ENCODE data around the gene HIBCH. TPM values are rescaled to one million over a fixed set of nuclear protein-coding genes. Genes with fewer than 3 reads are reported as not detected.

HIBCH gene
- total and polyA plus RNA-seq, 2 of the 4 experiments (the other 2 are of a cell fraction), result 8.8 to 11.9 TPM

DNA sequence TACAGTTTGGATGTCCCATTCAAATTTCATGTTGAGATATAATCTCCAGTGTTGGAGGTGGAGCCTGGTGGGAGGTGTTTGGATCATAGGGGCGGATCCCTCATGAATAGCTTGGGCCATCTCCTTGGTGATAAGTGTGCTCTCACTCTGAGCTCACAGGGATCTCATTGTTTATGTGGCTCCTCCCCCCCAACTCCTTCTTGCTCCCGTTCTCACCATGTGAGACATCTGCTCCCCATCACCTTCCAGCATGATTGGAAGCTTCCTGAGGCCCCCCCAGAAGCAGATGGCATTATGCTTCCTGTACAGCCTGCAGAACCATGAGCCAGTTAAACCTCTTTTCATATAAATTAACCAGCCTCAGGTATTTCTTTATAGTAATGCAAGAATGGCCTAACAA is 20.7 kb upstream of the HIBCH start:
- dilution Hi-C loops (cut with HindIII; ENCODE audit: low sequenced_read_pairs, unreplicated experiment), result no loop called here
- Histone ChIP-seq H3K9ac (ENCODE audit: low read depth, low read length) (no peak overlapping the region), H3K23ac (ENCODE audit: low read depth, low read length) (no peak overlapping the region), H3K27ac (ENCODE audit: insufficient read depth, low read length) (no peak overlapping the region), H3K4me2 (ENCODE audit: low read depth, low read length) (no peak overlapping the region), H3K36me3 (ENCODE audit: control insufficient read depth, insufficient read depth, low read length) (no peaks in the 10 kb centered on the region), H2AFZ (replicated peaks; ENCODE audit: low read length, poor library complexity) (no peak overlapping the region), H3K79me1 (ENCODE audit: low read depth in 1 of 2, low read length in 2 of 2) (peaks cover 0 to 14% of the 10 kb centered on the region in 2 experiments; a peak in 3 of 4 replicates), H3K14ac (replicated peaks; ENCODE audit: low read depth, low read length) (no peak overlapping the region), H2AK5ac (ENCODE audit: low read depth, low read length) (no peak overlapping the region), H3K4ac (ENCODE audit: low read depth, low read length) (no peak overlapping the region), H3K9me1 (ENCODE audit: insufficient read depth, low read length) (peaks cover 3% of the 10 kb centered on the region; the same call in 1 of the 2 replicates), H3K27me3 (ENCODE audit: control insufficient read depth, insufficient read depth, low read length) (no peaks in the 10 kb centered on the region), H3K56ac (ENCODE audit: extremely low read depth, insufficient read depth, low read length) (no peak overlapping the region), H3K9me3 (ENCODE audit: control insufficient read depth, insufficient read depth, low read length) (no peaks in the 10 kb centered on the region), H4K91ac (ENCODE audit: insufficient read depth, low read depth, low read length) (no peak overlapping the region), H4K5ac (ENCODE audit: low read depth, low read length) (no peak overlapping the region), H2BK20ac (ENCODE audit: low read depth, low read length) (no peak overlapping the region), H3K4me1 (ENCODE audit: control insufficient read depth, insufficient read depth, low read length) (no peaks in the 10 kb centered on the region), H4K8ac (ENCODE audit: low read depth in 2 of 2, low read length in 2 of 2) (no peak overlapping the region), H2BK5ac (ENCODE audit: low read depth, low read length, poor library complexity, severe bottlenecking) (no peak overlapping the region), H3K18ac (ENCODE audit: low read depth, low read length) (no peak overlapping the region), H2BK120ac (ENCODE audit: low read depth, low read length) (no peak overlapping the region), H4K20me1 (ENCODE audit: insufficient read depth, low read length) (no peaks in the 10 kb centered on the region), H2AK9ac (replicated peaks; ENCODE audit: low read depth, low read length, poor library complexity) (no peak overlapping the region), H3K4me3 (ENCODE audit: insufficient read depth, low read depth, low read length) (no peak overlapping the region), H2BK15ac (ENCODE audit: low read depth, low read length) (no peak overlapping the region)
- ATAC-seq (ENCODE audit: low read depth) (no peak), DNase-seq (no peak)
- ChIA-PET POLR2A (ENCODE audit: unreplicated experiment) (no interaction called here), CTCF (no interaction called here)
- TF ChIP-seq MXI1 (IDR thresholded peaks at IDR 0.05; ENCODE audit: borderline replicate concordance, low read depth, low read length) (no peak), NFE2L2 (IDR thresholded peaks at IDR 0.05; ENCODE audit: low read depth, low read length) (no peak), CHD1 (IDR thresholded peaks at IDR 0.05; ENCODE audit: low read depth, low read length) (no peak), RCOR1 (IDR thresholded peaks at IDR 0.05; ENCODE audit: insufficient replicate concordance, low read length) (no peak), FOS (IDR thresholded peaks at IDR 0.05; ENCODE audit: low read depth, low read length) (no peak), BHLHE40 (IDR thresholded peaks at IDR 0.05; ENCODE audit: low read depth, low read length) (no peak), MAZ (IDR thresholded peaks at IDR 0.05; ENCODE audit: borderline replicate concordance, low read depth, low read length) (no peak), SMC3 (IDR thresholded peaks at IDR 0.05; ENCODE audit: low read depth, low read length) (no peak), RFX5 (IDR thresholded peaks at IDR 0.05; ENCODE audit: low read depth, low read length) (no peak), RAD21 (IDR thresholded peaks at IDR 0.05; ENCODE audit: low read length) (no peak), CEBPB (IDR thresholded peaks at IDR 0.05; ENCODE audit: low read depth, low read length) (no peak), POLR2A (IDR thresholded peaks at IDR 0.05; ENCODE audit: low read depth, low read length) (no peak), MAFK (IDR thresholded peaks at IDR 0.05; ENCODE audit: low read depth, low read length) (no peak)
- TF ChIP-seq, protein P1, sequence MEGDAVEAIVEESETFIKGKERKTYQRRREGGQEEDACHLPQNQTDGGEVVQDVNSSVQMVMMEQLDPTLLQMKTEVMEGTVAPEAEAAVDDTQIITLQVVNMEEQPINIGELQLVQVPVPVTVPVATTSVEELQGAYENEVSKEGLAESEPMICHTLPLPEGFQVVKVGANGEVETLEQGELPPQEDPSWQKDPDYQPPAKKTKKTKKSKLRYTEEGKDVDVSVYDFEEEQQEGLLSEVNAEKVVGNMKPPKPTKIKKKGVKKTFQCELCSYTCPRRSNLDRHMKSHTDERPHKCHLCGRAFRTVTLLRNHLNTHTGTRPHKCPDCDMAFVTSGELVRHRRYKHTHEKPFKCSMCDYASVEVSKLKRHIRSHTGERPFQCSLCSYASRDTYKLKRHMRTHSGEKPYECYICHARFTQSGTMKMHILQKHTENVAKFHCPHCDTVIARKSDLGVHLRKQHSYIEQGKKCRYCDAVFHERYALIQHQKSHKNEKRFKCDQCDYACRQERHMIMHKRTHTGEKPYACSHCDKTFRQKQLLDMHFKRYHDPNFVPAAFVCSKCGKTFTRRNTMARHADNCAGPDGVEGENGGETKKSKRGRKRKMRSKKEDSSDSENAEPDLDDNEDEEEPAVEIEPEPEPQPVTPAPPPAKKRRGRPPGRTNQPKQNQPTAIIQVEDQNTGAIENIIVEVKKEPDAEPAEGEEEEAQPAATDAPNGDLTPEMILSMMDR (conservative IDR thresholded peaks at IDR 0.05; ENCODE audit: low read depth, low read length), result no peak
- TF ChIP-seq, protein P2, sequence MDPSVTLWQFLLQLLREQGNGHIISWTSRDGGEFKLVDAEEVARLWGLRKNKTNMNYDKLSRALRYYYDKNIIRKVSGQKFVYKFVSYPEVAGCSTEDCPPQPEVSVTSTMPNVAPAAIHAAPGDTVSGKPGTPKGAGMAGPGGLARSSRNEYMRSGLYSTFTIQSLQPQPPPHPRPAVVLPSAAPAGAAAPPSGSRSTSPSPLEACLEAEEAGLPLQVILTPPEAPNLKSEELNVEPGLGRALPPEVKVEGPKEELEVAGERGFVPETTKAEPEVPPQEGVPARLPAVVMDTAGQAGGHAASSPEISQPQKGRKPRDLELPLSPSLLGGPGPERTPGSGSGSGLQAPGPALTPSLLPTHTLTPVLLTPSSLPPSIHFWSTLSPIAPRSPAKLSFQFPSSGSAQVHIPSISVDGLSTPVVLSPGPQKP (IDR thresholded peaks at IDR 0.05; ENCODE audit: borderline replicate concordance, low read depth, low read length), result no peak
- TF ChIP-seq, protein P3, sequence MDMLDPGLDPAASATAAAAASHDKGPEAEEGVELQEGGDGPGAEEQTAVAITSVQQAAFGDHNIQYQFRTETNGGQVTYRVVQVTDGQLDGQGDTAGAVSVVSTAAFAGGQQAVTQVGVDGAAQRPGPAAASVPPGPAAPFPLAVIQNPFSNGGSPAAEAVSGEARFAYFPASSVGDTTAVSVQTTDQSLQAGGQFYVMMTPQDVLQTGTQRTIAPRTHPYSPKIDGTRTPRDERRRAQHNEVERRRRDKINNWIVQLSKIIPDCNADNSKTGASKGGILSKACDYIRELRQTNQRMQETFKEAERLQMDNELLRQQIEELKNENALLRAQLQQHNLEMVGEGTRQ (IDR thresholded peaks at IDR 0.05; ENCODE audit: low read depth, low read length), result no peak
- intact Hi-C loops (cut with micrococcal nuclease), result no loop called here
- WGBS, 2 experiments (ENCODE audit: extremely low coverage in 2 of 2, insufficient read length in 1 of 2), result 0% methylated on average over 1 of the region's 2 CpGs; no CpG with 5 or more reads in 1 of the 2 experiments
- BruUV-seq (replicated peaks), result no TSS peak
- in situ Hi-C loops (cut with MboI; ENCODE audit: low sequenced_read_pairs), result no loop called here
